ENCODE measurements around the gene ARHGAP10.

Gene ARHGAP10

DNA sequence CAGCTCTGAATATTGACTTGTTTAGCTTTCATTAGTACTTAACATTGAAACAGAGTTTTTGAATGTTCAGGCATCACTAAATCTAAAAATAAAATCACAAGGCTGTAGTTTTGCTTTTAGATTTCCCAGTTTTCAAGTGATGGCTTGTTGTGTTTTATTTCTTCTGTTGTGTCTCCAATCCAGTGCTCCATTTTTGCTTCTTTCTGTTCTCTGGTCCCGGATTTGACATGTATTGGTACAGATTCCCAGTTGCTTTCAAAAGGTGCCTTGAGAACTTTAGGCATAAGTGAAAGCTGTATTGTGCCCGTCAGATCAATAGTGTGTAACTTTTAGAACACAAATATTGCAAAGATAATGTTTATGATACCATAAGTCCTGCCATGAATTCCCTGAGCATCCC, 53.2 kb downstream of the ARHGAP10 start:
- Histone ChIP-seq H3K4me3 (ENCODE audit: low read depth in 1 of 2, low read length in 1 of 2) (no peak overlapping the region), H3K27ac (no peak overlapping the region), H3K9me3 (no peaks in the 10 kb centered on the region), H3K27me3 (no peaks in the 10 kb centered on the region), H3K4me1 (ENCODE audit: control insufficient read depth in 1 of 2, insufficient read depth in 1 of 2, low read depth in 1 of 2, low read length in 1 of 2) (peaks cover 2 to 7% of the 10 kb centered on the region in 2 experiments), H3K36me3 (no peaks in the 10 kb centered on the region)
- TF ChIP-seq, protein P1, sequence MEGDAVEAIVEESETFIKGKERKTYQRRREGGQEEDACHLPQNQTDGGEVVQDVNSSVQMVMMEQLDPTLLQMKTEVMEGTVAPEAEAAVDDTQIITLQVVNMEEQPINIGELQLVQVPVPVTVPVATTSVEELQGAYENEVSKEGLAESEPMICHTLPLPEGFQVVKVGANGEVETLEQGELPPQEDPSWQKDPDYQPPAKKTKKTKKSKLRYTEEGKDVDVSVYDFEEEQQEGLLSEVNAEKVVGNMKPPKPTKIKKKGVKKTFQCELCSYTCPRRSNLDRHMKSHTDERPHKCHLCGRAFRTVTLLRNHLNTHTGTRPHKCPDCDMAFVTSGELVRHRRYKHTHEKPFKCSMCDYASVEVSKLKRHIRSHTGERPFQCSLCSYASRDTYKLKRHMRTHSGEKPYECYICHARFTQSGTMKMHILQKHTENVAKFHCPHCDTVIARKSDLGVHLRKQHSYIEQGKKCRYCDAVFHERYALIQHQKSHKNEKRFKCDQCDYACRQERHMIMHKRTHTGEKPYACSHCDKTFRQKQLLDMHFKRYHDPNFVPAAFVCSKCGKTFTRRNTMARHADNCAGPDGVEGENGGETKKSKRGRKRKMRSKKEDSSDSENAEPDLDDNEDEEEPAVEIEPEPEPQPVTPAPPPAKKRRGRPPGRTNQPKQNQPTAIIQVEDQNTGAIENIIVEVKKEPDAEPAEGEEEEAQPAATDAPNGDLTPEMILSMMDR (IDR thresholded peaks at IDR 0.05), result no peak

DNA sequence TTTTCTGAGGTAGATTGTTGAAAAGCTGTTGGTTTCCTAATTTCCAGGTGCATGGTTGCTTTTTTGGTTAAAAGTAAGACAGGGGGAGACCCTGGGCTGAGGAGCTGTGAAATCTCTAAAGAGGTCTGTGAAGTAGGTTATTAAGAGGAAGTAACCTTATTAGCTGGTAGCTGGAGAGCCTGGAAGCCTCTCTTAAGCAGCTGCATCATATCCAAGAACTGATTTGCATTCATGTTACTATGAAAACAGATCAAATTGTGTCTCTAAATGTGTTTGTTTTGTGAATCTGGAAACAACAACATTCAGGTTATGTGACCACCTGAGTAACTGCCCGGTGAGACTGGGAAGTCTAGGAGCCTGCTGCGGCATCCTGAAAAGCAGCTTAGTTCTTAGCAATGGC, 54.1 kb downstream of the ARHGAP10 start:
- TF ChIP-seq, protein P1 (IDR thresholded peaks at IDR 0.05), result no peak
- Histone ChIP-seq H3K27me3 (no peaks in the 10 kb centered on the region), H3K36me3 (no peaks in the 10 kb centered on the region), H3K27ac (no peak overlapping the region), H3K4me3 (ENCODE audit: low read depth in 1 of 2, low read length in 1 of 2) (no peak overlapping the region), H3K4me1 (ENCODE audit: control insufficient read depth in 1 of 2, insufficient read depth in 1 of 2, low read depth in 1 of 2, low read length in 1 of 2) (no peaks in the 10 kb centered on the region), H3K9me3 (no peaks in the 10 kb centered on the region)

DNA sequence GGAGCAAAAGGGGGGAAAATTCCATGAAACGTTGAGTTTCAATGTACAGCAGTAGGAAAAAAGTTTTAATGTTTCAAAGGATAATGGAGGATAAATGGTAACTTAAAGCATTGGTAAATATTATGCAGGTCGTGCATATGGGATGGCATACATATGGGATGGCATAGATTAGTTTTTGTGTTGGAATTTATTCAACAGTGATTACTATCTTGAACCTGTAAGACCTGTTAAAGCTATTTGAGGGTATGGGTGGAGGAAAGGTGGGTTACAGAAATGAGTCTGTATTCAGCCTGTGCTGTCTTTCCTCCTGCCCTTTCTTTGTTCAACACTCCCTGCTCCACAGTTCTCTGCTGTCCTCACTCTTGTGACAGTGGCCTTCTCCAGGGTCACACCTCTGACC, 54.6 kb downstream of the ARHGAP10 start:
- Histone ChIP-seq H3K27ac (no peak overlapping the region), H3K9me3 (no peaks in the 10 kb centered on the region), H3K4me1 (ENCODE audit: control insufficient read depth in 1 of 2, insufficient read depth in 1 of 2, low read depth in 1 of 2, low read length in 1 of 2) (no peaks in the 10 kb centered on the region), H3K4me3 (ENCODE audit: low read depth in 1 of 2, low read length in 1 of 2) (no peak overlapping the region), H3K27me3 (no peaks in the 10 kb centered on the region), H3K36me3 (no peaks in the 10 kb centered on the region)
- TF ChIP-seq, protein P1 (IDR thresholded peaks at IDR 0.05), result no peak

DNA sequence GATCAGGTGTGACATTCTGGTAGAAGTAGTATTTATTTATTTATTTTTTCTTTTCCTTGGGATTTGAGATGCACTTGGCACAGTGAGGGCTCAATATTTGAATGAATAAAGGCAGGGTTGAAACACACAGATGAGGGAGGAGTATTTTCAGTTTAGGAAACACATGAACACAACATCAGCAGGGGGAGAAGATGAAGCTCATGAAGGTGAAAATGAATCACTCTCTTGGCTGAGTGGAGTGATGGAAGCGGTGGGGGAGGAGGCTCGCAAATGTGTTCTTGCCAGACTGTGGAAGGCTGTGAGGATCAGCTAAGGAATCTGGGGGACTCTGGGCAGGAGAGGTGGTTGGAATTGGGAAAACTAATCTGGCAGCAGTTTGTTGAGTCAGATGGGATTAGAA, 55.3 kb downstream of the ARHGAP10 start:
- Histone ChIP-seq H3K4me3 (ENCODE audit: low read depth in 1 of 2, low read length in 1 of 2) (no peak overlapping the region), H3K27me3 (no peaks in the 10 kb centered on the region), H3K27ac (no peak overlapping the region), H3K9me3 (no peaks in the 10 kb centered on the region), H3K4me1 (ENCODE audit: control insufficient read depth in 1 of 2, insufficient read depth in 1 of 2, low read depth in 1 of 2, low read length in 1 of 2) (peaks cover 0 to under 1% of the 10 kb centered on the region in 2 experiments), H3K36me3 (no peaks in the 10 kb centered on the region)
- TF ChIP-seq, protein P1 (IDR thresholded peaks at IDR 0.05), result no peak

DNA sequence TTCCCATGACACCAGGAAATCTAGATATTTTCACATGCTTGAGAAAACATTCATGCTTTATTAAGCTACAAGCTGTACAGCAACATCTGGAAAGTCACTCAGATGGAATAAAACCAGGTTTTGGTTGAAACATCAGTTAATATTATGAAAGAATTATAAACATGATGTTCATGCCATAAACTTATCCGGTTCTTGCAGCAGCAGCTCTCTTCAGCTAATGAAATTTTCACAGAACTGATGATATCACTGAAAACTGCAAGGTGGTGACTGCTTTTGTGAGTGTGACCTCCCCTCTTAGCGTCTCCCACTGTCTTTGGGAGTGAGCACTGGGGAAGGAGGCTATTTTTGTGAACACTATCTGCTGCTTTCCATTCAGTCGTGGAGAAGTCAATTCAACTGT, 56.9 kb downstream of the ARHGAP10 start:
- Histone ChIP-seq H3K27me3 (no peaks in the 10 kb centered on the region), H3K27ac (no peak overlapping the region), H3K4me3 (ENCODE audit: low read depth in 1 of 2, low read length in 1 of 2) (no peak overlapping the region), H3K9me3 (no peaks in the 10 kb centered on the region), H3K36me3 (no peaks in the 10 kb centered on the region), H3K4me1 (ENCODE audit: control insufficient read depth in 1 of 2, insufficient read depth in 1 of 2, low read depth in 1 of 2, low read length in 1 of 2) (peaks cover 0 to 9% of the 10 kb centered on the region in 2 experiments)
- TF ChIP-seq, protein P1 (IDR thresholded peaks at IDR 0.05), result no peak

DNA sequence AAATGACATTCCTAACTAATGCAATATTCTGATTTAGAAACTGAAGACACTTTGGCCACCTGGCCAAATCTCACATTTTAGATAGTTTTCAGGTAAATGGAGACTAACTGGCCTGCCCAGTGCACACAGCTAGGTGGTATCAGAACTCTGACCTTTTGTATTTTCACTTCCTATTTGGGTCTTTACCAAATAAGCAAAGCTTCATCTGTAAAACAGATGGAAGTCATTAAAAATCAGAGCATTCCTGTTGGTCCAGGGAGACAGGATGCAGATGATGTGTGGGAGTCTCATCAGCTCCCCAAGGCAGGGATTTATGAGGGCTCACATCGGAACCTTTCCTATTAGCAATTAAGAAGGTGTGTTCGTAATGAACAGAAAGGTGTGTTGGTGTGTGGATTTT, 57.7 kb downstream of the ARHGAP10 start:
- Histone ChIP-seq H3K27me3 (no peaks in the 10 kb centered on the region), H3K27ac (no peak overlapping the region), H3K36me3 (no peaks in the 10 kb centered on the region), H3K9me3 (no peaks in the 10 kb centered on the region), H3K4me1 (ENCODE audit: control insufficient read depth in 1 of 2, insufficient read depth in 1 of 2, low read depth in 1 of 2, low read length in 1 of 2) (peaks cover 0 to 12% of the 10 kb centered on the region in 2 experiments), H3K4me3 (ENCODE audit: low read depth in 1 of 2, low read length in 1 of 2) (no peak overlapping the region)
- TF ChIP-seq, protein P1 (IDR thresholded peaks at IDR 0.05), result no peak

Measured in neutrophil (primary cell).